ENCODE measurements around the gene TTLL13.

DNA sequence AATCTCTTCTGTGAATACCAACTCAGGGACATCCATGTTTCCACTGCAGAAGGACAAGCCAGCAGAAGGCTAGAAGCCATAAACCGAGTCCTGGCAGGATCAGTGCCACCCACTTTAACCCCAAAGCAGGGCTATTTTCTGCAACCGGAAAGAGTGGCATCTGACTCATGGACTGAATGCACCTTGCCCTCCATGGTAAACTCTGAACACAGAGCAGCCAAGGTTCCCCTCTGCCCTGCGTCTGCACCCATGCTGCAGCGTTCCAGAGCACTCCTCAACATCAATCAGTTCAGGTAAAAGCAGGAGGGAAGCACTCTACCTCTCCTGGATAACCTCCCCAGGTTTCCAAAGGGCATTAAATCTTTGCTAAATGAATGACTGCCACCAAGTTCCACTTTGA, 15.3 kb downstream of the TTLL13 start:
- TF ChIP-seq, protein P1, sequence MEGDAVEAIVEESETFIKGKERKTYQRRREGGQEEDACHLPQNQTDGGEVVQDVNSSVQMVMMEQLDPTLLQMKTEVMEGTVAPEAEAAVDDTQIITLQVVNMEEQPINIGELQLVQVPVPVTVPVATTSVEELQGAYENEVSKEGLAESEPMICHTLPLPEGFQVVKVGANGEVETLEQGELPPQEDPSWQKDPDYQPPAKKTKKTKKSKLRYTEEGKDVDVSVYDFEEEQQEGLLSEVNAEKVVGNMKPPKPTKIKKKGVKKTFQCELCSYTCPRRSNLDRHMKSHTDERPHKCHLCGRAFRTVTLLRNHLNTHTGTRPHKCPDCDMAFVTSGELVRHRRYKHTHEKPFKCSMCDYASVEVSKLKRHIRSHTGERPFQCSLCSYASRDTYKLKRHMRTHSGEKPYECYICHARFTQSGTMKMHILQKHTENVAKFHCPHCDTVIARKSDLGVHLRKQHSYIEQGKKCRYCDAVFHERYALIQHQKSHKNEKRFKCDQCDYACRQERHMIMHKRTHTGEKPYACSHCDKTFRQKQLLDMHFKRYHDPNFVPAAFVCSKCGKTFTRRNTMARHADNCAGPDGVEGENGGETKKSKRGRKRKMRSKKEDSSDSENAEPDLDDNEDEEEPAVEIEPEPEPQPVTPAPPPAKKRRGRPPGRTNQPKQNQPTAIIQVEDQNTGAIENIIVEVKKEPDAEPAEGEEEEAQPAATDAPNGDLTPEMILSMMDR (IDR thresholded peaks at IDR 0.05): no peak
- TF ChIP-seq EZH2 (IDR thresholded peaks at IDR 0.05) (no peak), EZH2phosphoT487 (IDR thresholded peaks at IDR 0.05) (no peak)
